ENCODE measurements around the gene CRHBP. TPM values are rescaled to one million over a fixed set of nuclear protein-coding genes. Genes with fewer than 3 reads are reported as not detected.

Gene CRHBP
- total and polyA plus RNA-seq, 2 donors (not counting 3 experiments of a cell fraction or from before 2014, with no cell fraction given): 0.08 to 0.51 TPM

GRCh38 chr5:76918539-76918938 is 34.3 kb upstream of the CRHBP start:
- Histone ChIP-seq H4K20me1 (replicated peaks; ENCODE audit: control insufficient read depth, extremely low read depth, insufficient read depth, low read length) (no peaks in the 10 kb centered on the region), H3K27me3 (ENCODE audit: control insufficient read depth in 2 of 2, insufficient read depth in 2 of 2, low read length in 2 of 2) (no peaks in the 10 kb centered on the region), H3K9ac (replicated peaks; ENCODE audit: extremely low read depth, insufficient read depth, low read length) (no peak overlapping the region), H3K4me1 (ENCODE audit: control insufficient read depth, extremely low read depth, insufficient read depth, low read length) (no peaks in the 10 kb centered on the region), H2AFZ (ENCODE audit: low read depth, low read length) (no peak overlapping the region), H3K4me3 (replicated peaks in 1 of 3; ENCODE audit: insufficient read depth in 1 of 3, low read depth in 1 of 3, low read length in 3 of 3) (no peak overlapping the region), H3K36me3 (ENCODE audit: control insufficient read depth in 2 of 2, extremely low read depth in 1 of 2, insufficient read depth in 2 of 2, low read length in 2 of 2) (no peaks in the 10 kb centered on the region), H3K4me2 (ENCODE audit: insufficient read depth, low read length) (no peak overlapping the region), H3K79me2 (ENCODE audit: control insufficient read depth, insufficient read depth, low read length) (no peaks in the 10 kb centered on the region), H3K27ac (ENCODE audit: insufficient read depth, low read depth, low read length) (no peak overlapping the region), H3K9me1 (replicated peaks; ENCODE audit: control insufficient read depth, extremely low read depth, insufficient read depth, low read length) (no peaks in the 10 kb centered on the region), H3K9me3 (replicated peaks; ENCODE audit: control insufficient read depth, insufficient read depth, low read length) (no peaks in the 10 kb centered on the region)
- ChIA-PET CTCF (no interaction called here), POLR2A (no interaction called here)
- TF ChIP-seq MYC (IDR thresholded peaks at IDR 0.05; ENCODE audit: low read depth, low read length): no peak
- no peak for TF ChIP-seq FOS (IDR thresholded peaks at IDR 0.05; ENCODE audit: borderline replicate concordance, insufficient read depth, low read length)
- TF ChIP-seq GATA2 (IDR thresholded peaks at IDR 0.05; ENCODE audit: insufficient read depth, insufficient read length, low read depth, low read length): no peak
- TF ChIP-seq EZH2 (IDR thresholded peaks at IDR 0.05; ENCODE audit: borderline replicate concordance, low read depth, low read length, severe bottlenecking): no peak
- no peak for TF ChIP-seq POLR2AphosphoS5 (IDR thresholded peaks at IDR 0.05; ENCODE audit: insufficient read depth, low read depth, low read length)
- TF ChIP-seq MAX (IDR thresholded peaks at IDR 0.05; ENCODE audit: insufficient read depth, insufficient read length): no peak
- intact Hi-C loops (cut with micrococcal nuclease): no loop called here
- FAIRE-seq (no peak), DNase-seq (ENCODE audit: low read depth, low spot score) (no peak)
- BruUV-seq (replicated peaks): no TSS peak
- dilution Hi-C loops (cut with MboI; ENCODE audit: extremely low pct_ligation_motif_present, low sequenced_read_pairs): no loop called here

- Histone ChIP-seq H2AFZ (ENCODE audit: low read depth, low read length) (no peak overlapping the region), H3K4me3 (replicated peaks in 1 of 3; ENCODE audit: insufficient read depth in 1 of 3, low read depth in 1 of 3, low read length in 3 of 3) (no peak overlapping the region), H3K9me3 (replicated peaks; ENCODE audit: control insufficient read depth, insufficient read depth, low read length) (no peaks in the 10 kb centered on the region), H3K4me1 (ENCODE audit: control insufficient read depth, extremely low read depth, insufficient read depth, low read length) (no peaks in the 10 kb centered on the region), H4K20me1 (replicated peaks; ENCODE audit: control insufficient read depth, extremely low read depth, insufficient read depth, low read length) (no peaks in the 10 kb centered on the region), H3K79me2 (ENCODE audit: control insufficient read depth, insufficient read depth, low read length) (no peaks in the 10 kb centered on the region), H3K36me3 (ENCODE audit: control insufficient read depth in 2 of 2, extremely low read depth in 1 of 2, insufficient read depth in 2 of 2, low read length in 2 of 2) (no peaks in the 10 kb centered on the region), H3K9me1 (replicated peaks; ENCODE audit: control insufficient read depth, extremely low read depth, insufficient read depth, low read length) (no peaks in the 10 kb centered on the region), H3K27ac (ENCODE audit: insufficient read depth, low read depth, low read length) (no peak overlapping the region), H3K9ac (replicated peaks; ENCODE audit: extremely low read depth, insufficient read depth, low read length) (no peak overlapping the region), H3K4me2 (ENCODE audit: insufficient read depth, low read length) (no peak overlapping the region), H3K27me3 (ENCODE audit: control insufficient read depth in 2 of 2, insufficient read depth in 2 of 2, low read length in 2 of 2) (no peaks in the 10 kb centered on the region)
- ChIA-PET POLR2A (no interaction called here), CTCF (no interaction called here)
- TF ChIP-seq POLR2A (IDR thresholded peaks at IDR 0.05; ENCODE audit: low read depth, low read length) (no peak), CTCF (IDR thresholded peaks at IDR 0.05; ENCODE audit: extremely low read depth in 1 of 2, insufficient read depth in 1 of 2, low read depth in 1 of 2, low read length in 2 of 2) (no peak), JUN (IDR thresholded peaks at IDR 0.05; ENCODE audit: borderline replicate concordance, insufficient read depth, insufficient read length, low read depth) (no peak), FOS (IDR thresholded peaks at IDR 0.05; ENCODE audit: borderline replicate concordance, insufficient read depth, low read length) (no peak), EZH2 (IDR thresholded peaks at IDR 0.05; ENCODE audit: borderline replicate concordance, low read depth, low read length, severe bottlenecking) (no peak), MAX (IDR thresholded peaks at IDR 0.05; ENCODE audit: insufficient read depth, insufficient read length) (no peak), POLR2AphosphoS5 (IDR thresholded peaks at IDR 0.05; ENCODE audit: insufficient read depth, low read depth, low read length) (no peak), MYC (IDR thresholded peaks at IDR 0.05; ENCODE audit: low read depth, low read length) (no peak), GATA2 (IDR thresholded peaks at IDR 0.05; ENCODE audit: insufficient read depth, insufficient read length, low read depth, low read length) (no peak)
- dilution Hi-C loops (cut with MboI; ENCODE audit: extremely low pct_ligation_motif_present, low sequenced_read_pairs): no loop called here
- no peak for DNase-seq (ENCODE audit: low read depth, low spot score)
- no TSS peak for BruUV-seq (replicated peaks)
- intact Hi-C loops (cut with micrococcal nuclease): no loop called here
- FAIRE-seq: no peak
Observed at GRCh38 chr5:76920491-76920890, 32.4 kb upstream of the CRHBP start.
